Mesothelial cell of epicardium (in vitro differentiated cells): ENCODE data around the gene RIPOR1. TPM values are rescaled to one million over a fixed set of nuclear protein-coding genes. Genes with fewer than 3 reads are reported as not detected.

Experiments
- DNase-seq, 2 experiments: peaks; one replicate each; pipeline ENCODE4 v3.0.0; 2021; ENCODE audit warnings: low spot score in 2 of 2; ENCODE audit not compliant: unreplicated experiment in 2 of 2
- H3K27ac Mint-ChIP-seq: 2 replicates; pipeline ENCODE4 v1.8.0; 2021; ENCODE audit warnings: mixed read lengths
- H3K27me3 Mint-ChIP-seq: 2 replicates; pipeline ENCODE4 v1.8.0; 2021; ENCODE audit warnings: low read depth, mixed read lengths
- H3K36me3 Mint-ChIP-seq: 2 replicates; pipeline ENCODE4 v1.8.0; 2021; ENCODE audit warnings: mixed read lengths
- H3K4me1 Mint-ChIP-seq: 2 replicates; pipeline ENCODE4 v1.8.0; 2021; ENCODE audit warnings: mixed read lengths
- H3K4me3 Mint-ChIP-seq: 2 replicates; pipeline ENCODE4 v1.8.0; 2021; ENCODE audit warnings: mild to moderate bottlenecking, moderate library complexity, mixed read lengths
- H3K9me3 Mint-ChIP-seq: 2 replicates; pipeline ENCODE4 v1.8.0; 2021; ENCODE audit warnings: mixed read lengths
- CTCF ChIP-seq: fragments of 200-600 bp; sonication (generic); IDR thresholded peaks from one replicate; pipeline ENCODE4 v1.5.0; 2021; ENCODE audit warnings: antibody characterized with exemption; ENCODE audit not compliant: unreplicated experiment
- total RNA-seq: library from RNA; stranded (reverse); gene quantifications from 3 replicates; pipeline ENCODE4 v1.2.1, GENCODE V29; 2021

The RIPOR1 gene
- total RNA-seq, 1 donor from 2014 or later = 69.2 TPM

- no peaks in the 10 kb centered on the region for H3K9me3 Mint-ChIP-seq
- peaks cover 22% of the 10 kb centered on the region for H3K4me1 Mint-ChIP-seq
- peaks cover 12% of the 10 kb centered on the region for H3K36me3 Mint-ChIP-seq
- no peak for DNase-seq
- H3K4me3 Mint-ChIP-seq = no peak overlapping the region
- no peaks in the 10 kb centered on the region for H3K27me3 Mint-ChIP-seq
- TF ChIP-seq CTCF = no peak
- H3K27ac Mint-ChIP-seq = no peak overlapping the region
Observed at GRCh38 chr16:67540756-67541155, 12.1 kb downstream of the RIPOR1 start.

GRCh38 chr16:67541391-67542263 lies 13.0 kb downstream of the RIPOR1 start:
- no peak for DNase-seq
- H3K27ac Mint-ChIP-seq = no peak overlapping the region
- H3K4me3 Mint-ChIP-seq = no peak overlapping the region
- no peak for TF ChIP-seq CTCF
- no peaks in the 10 kb centered on the region for H3K27me3 Mint-ChIP-seq
- peaks cover 12% of the 10 kb centered on the region for H3K36me3 Mint-ChIP-seq
- peaks cover 13% of the 10 kb centered on the region for H3K4me1 Mint-ChIP-seq
- H3K9me3 Mint-ChIP-seq = no peaks in the 10 kb centered on the region

DNA sequence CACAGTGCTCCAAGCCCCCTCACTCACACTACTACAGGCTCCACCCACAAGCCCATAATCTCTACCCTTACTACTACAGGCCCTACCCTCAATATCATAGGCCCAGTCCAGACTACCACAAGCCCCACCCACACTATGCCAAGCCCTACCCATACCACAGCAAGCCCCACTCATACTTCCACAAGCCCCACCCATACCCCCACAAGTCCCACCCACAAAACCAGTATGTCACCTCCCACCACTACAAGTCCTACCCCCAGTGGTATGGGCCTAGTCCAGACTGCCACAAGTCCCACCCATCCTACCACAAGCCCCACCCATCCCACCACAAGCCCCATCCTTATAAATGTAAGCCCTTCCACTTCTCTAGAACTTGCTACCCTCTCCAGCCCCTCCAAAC lies 13.8 kb downstream of the RIPOR1 start:
- H3K4me1 Mint-ChIP-seq = peaks cover 9% of the 10 kb centered on the region

GRCh38 chr16:67543036-67543435 lies 14.4 kb downstream of the RIPOR1 start:
- H3K36me3 Mint-ChIP-seq = peaks cover 12% of the 10 kb centered on the region
- no peaks in the 10 kb centered on the region for H3K27me3 Mint-ChIP-seq

More for the DNA sequence above, 13.8 kb downstream of the RIPOR1 start:
- Mint-ChIP-seq H3K27ac (no peak overlapping the region), H3K36me3 (peaks cover 12% of the 10 kb centered on the region), H3K4me3 (no peak overlapping the region), H3K27me3 (no peaks in the 10 kb centered on the region), H3K9me3 (no peaks in the 10 kb centered on the region)
- no peak for TF ChIP-seq CTCF
- DNase-seq = no peak

GRCh38 chr16:67543582-67543981 lies 15.0 kb downstream of the RIPOR1 start:
- Mint-ChIP-seq H3K36me3 (peaks cover 12% of the 10 kb centered on the region), H3K9me3 (no peaks in the 10 kb centered on the region), H3K4me1 (peaks cover 8% of the 10 kb centered on the region), H3K27ac (no peak overlapping the region), H3K27me3 (no peaks in the 10 kb centered on the region), H3K4me3 (no peak overlapping the region)
- no peak for TF ChIP-seq CTCF
- DNase-seq = no peak

More at GRCh38 chr16:67543036-67543435, 14.4 kb downstream of the RIPOR1 start:
- DNase-seq = no peak
- peaks cover 9% of the 10 kb centered on the region for H3K4me1 Mint-ChIP-seq
- no peak overlapping the region for H3K4me3 Mint-ChIP-seq
- no peak for TF ChIP-seq CTCF
- no peak overlapping the region for H3K27ac Mint-ChIP-seq
- no peaks in the 10 kb centered on the region for H3K9me3 Mint-ChIP-seq
